Mesangial cell (primary cell): ENCODE results near the gene KLHDC8A. TPM values are rescaled to one million over a fixed set of nuclear protein-coding genes. Genes with fewer than 3 reads are reported as not detected.

Experiments used
- total RNA-seq: library from RNA; depleted of rRNA; stranded (reverse); fragments of >200 nt; gene quantifications from 2 replicates; pipeline ENCODE4 v1.2.3, GENCODE V29; 2015

The KLHDC8A gene, protein sequence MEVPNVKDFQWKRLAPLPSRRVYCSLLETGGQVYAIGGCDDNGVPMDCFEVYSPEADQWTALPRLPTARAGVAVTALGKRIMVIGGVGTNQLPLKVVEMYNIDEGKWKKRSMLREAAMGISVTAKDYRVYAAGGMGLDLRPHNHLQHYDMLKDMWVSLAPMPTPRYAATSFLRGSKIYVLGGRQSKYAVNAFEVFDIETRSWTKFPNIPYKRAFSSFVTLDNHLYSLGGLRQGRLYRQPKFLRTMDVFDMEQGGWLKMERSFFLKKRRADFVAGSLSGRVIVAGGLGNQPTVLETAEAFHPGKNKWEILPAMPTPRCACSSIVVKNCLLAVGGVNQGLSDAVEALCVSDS
- total RNA-seq = 1.0 and 1.3 TPM in 2 replicates

DNA sequence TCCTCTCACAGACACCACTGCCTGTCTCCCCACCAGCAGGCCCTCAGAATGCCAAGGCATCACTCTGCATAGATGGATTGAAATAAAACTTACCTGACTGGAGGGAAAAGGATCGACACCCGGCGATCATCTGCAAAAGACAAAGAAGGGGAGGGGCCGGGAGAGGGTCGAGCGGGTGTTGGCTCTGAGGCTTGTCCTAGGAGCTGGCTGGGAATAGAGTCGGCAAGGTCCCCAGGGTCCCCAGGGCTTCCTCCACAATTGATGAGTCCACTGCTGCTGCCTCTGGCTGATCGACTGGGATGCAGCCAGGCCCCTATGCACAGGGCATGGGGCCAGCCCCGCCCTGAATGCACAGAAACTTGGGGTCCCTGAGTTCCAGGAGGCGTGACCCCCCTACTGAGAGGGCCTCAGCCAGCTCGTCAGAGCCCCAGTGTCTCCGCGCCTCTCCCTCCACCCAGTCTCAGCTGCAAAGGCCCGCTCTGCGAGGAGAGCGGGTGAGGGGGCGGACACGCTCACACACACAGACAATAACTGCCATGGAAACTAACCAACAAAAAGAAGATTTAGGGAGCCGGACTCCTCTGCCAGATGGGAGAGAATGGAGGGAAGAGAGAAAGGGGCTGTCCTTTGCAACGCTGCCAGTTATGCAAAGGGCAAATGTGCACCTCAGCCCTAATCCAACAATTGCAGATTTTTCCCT, at the start of gene KLHDC8A:
KLHDC8A (minus strand) TSS at position 483 of the 700 bp plus-strand sequence. CDS start 13,318 bp downstream, outside the sequence.

GRCh38 chr1:205321162-205321958, 35.4 kb downstream of the KLHDC8A start, which contains the start of gene NUAK2:
TSS of gene NUAK2 (minus strand) at chr1:205321745. CDS start at chr1:205321628, 117 bp downstream.

Other genes starting within 250 kb of the KLHDC8A start
- 8.1 and 11.2 TPM in 2 replicates for gene RBBP5, start 234.9 kb downstream of the KLHDC8A start, total RNA-seq
- gene DSTYK, start 145.2 kb downstream of the KLHDC8A start, total RNA-seq = 6.4 and 9.8 TPM in 2 replicates
- 3.0 and 5.2 TPM in 2 replicates for gene TMCC2, start 129.0 kb downstream of the KLHDC8A start, total RNA-seq
- 30.1 and 34.1 TPM in 2 replicates for gene NUAK2, start 35.2 kb downstream of the KLHDC8A start, total RNA-seq
- 3.8 TPM in 1 of 2 replicates, not detected in the other for gene LEMD1, start 65.1 kb upstream of the KLHDC8A start, total RNA-seq
- under 0.01 and 0.63 TPM in 2 replicates for gene BLACAT1, start 99.1 kb upstream of the KLHDC8A start, total RNA-seq
- 3.3 and 26.9 TPM in 2 replicates for gene CDK18, start 147.7 kb upstream of the KLHDC8A start, total RNA-seq